ENCODE measurements around the gene COL9A3.

Gene COL9A3

GRCh38 chr20:62805155-62805710, 11.6 kb upstream of the COL9A3 start:
- TF ChIP-seq EP300 (IDR thresholded peaks at IDR 0.05; ENCODE audit: borderline replicate concordance) (no peak), CEBPB (IDR thresholded peaks at IDR 0.05) (no peak), RAD21 (IDR thresholded peaks at IDR 0.05; ENCODE audit: low read depth) (no peak), TAF1 (IDR thresholded peaks at IDR 0.05; ENCODE audit: low read depth) (no peak), YY1 (IDR thresholded peaks at IDR 0.05; ENCODE audit: low read depth) (no peak), FOXM1 (IDR thresholded peaks at IDR 0.05; ENCODE audit: borderline replicate concordance, low read depth) (no peak), TCF12 (IDR thresholded peaks at IDR 0.05; ENCODE audit: low read depth) (no peak), TEAD4 (IDR thresholded peaks at IDR 0.05) (no peak; the same call in 1 of the 2 replicates), CREB1 (IDR thresholded peaks at IDR 0.05; ENCODE audit: low read depth) (no peak), USF1 (IDR thresholded peaks at IDR 0.05) (no peak), REST (IDR thresholded peaks at IDR 0.05; ENCODE audit: low read depth) (no peak), ZBTB7A (IDR thresholded peaks at IDR 0.05; ENCODE audit: low read depth) (no peak), EGR1 (IDR thresholded peaks at IDR 0.05) (no peak), MAX (IDR thresholded peaks at IDR 0.05) (no peak), NFIC (IDR thresholded peaks at IDR 0.05) (no peak)

GRCh38 chr20:62805711-62806382, 11.0 kb upstream of the COL9A3 start:
- TF ChIP-seq CREB1 (IDR thresholded peaks at IDR 0.05; ENCODE audit: low read depth) (no peak), ZBTB7A (IDR thresholded peaks at IDR 0.05; ENCODE audit: low read depth) (peak; percentile 29; the same call in 1 of the 2 replicates)

GRCh38 chr20:62806383-62807050, 10.3 kb upstream of the COL9A3 start:
- TF ChIP-seq TEAD4 (IDR thresholded peaks at IDR 0.05) (no peak), FOXM1 (IDR thresholded peaks at IDR 0.05; ENCODE audit: borderline replicate concordance, low read depth) (no peak), TAF1 (IDR thresholded peaks at IDR 0.05; ENCODE audit: low read depth) (no peak), MAX (IDR thresholded peaks at IDR 0.05) (no peak), ZBTB7A (IDR thresholded peaks at IDR 0.05; ENCODE audit: low read depth) (no peak), USF1 (IDR thresholded peaks at IDR 0.05) (no peak), RAD21 (IDR thresholded peaks at IDR 0.05; ENCODE audit: low read depth) (no peak), YY1 (IDR thresholded peaks at IDR 0.05; ENCODE audit: low read depth) (no peak), NFIC (IDR thresholded peaks at IDR 0.05) (no peak), EP300 (IDR thresholded peaks at IDR 0.05; ENCODE audit: borderline replicate concordance) (no peak), CREB1 (IDR thresholded peaks at IDR 0.05; ENCODE audit: low read depth) (no peak), TCF12 (IDR thresholded peaks at IDR 0.05; ENCODE audit: low read depth) (no peak), EGR1 (IDR thresholded peaks at IDR 0.05) (no peak), REST (IDR thresholded peaks at IDR 0.05; ENCODE audit: low read depth) (no peak), CEBPB (IDR thresholded peaks at IDR 0.05) (no peak)

GRCh38 chr20:62807444-62808210, 9.2 kb upstream of the COL9A3 start:
- TF ChIP-seq RAD21 (IDR thresholded peaks at IDR 0.05; ENCODE audit: low read depth) = no peak
- TF ChIP-seq USF1 (IDR thresholded peaks at IDR 0.05) = no peak
- TF ChIP-seq TCF12 (IDR thresholded peaks at IDR 0.05; ENCODE audit: low read depth) = no peak
- no peak for TF ChIP-seq EGR1 (IDR thresholded peaks at IDR 0.05)
- TF ChIP-seq FOXM1 (IDR thresholded peaks at IDR 0.05; ENCODE audit: borderline replicate concordance, low read depth) = no peak
